Nephron progenitor cell (in vitro differentiated cells): ENCODE measurements around the gene ELF1.

Source experiments
- DNase-seq: peaks from one replicate; pipeline ENCODE4 v3.0.0; 2021
- H3K27ac Mint-ChIP-seq: 2 replicates; pipeline ENCODE4 v1.8.0; 2021; ENCODE audit warnings: mild to moderate bottlenecking, moderate library complexity, mixed read lengths
- H3K27me3 Mint-ChIP-seq: 2 replicates; pipeline ENCODE4 v1.8.0; 2021; ENCODE audit warnings: mild to moderate bottlenecking, low read depth, mixed read lengths; ENCODE audit not compliant: poor library complexity
- H3K36me3 Mint-ChIP-seq: 2 replicates; pipeline ENCODE4 v1.8.0; 2021; ENCODE audit warnings: low read depth, mixed read lengths
- H3K4me1 Mint-ChIP-seq: 2 replicates; pipeline ENCODE4 v1.8.0; 2021; ENCODE audit warnings: mixed read lengths
- H3K4me3 Mint-ChIP-seq: 2 replicates; pipeline ENCODE4 v1.8.0; 2021; ENCODE audit warnings: mild to moderate bottlenecking, moderate library complexity, mixed read lengths
- H3K9me3 Mint-ChIP-seq: 2 replicates; pipeline ENCODE4 v1.8.0; 2021; ENCODE audit warnings: mild to moderate bottlenecking, moderate library complexity, mixed read lengths
- TF ChIP-seq, protein P1 (sequence below): fragments of 200-600 bp; sonication (generic); IDR thresholded peaks from 2 replicates; pipeline ENCODE4 v1.5.0; 2021; ENCODE audit warnings: antibody characterized with exemption

The ELF1 gene

DNA sequence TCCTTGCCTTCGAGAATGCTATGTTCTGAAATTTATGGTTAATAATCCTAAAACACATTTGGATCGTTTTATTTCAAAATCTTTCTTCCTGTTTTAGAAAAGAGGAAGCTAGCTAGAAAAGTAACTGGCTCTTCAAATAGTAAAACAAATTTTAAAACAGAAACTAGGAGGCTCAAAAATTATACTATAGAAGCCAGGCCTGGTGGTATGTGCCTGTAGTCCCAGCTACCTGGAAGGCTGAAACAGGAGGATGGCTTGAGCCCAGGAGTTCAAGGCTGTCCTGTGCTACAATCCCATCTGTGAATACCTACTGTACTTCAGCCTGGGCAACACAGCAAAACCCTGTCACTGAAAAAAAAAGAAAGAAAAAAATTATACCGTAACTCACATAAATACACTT lies 57.9 kb downstream of the ELF1 start:
- no peak for DNase-seq
- no peaks in the 10 kb centered on the region for H3K27me3 Mint-ChIP-seq
- peaks cover 24% of the 10 kb centered on the region for H3K9me3 Mint-ChIP-seq
- peaks cover 28% of the 10 kb centered on the region for H3K36me3 Mint-ChIP-seq
- H3K4me1 Mint-ChIP-seq = no peaks in the 10 kb centered on the region
- no peak overlapping the region for H3K27ac Mint-ChIP-seq
- no peak overlapping the region for H3K4me3 Mint-ChIP-seq
- TF ChIP-seq, protein P1, sequence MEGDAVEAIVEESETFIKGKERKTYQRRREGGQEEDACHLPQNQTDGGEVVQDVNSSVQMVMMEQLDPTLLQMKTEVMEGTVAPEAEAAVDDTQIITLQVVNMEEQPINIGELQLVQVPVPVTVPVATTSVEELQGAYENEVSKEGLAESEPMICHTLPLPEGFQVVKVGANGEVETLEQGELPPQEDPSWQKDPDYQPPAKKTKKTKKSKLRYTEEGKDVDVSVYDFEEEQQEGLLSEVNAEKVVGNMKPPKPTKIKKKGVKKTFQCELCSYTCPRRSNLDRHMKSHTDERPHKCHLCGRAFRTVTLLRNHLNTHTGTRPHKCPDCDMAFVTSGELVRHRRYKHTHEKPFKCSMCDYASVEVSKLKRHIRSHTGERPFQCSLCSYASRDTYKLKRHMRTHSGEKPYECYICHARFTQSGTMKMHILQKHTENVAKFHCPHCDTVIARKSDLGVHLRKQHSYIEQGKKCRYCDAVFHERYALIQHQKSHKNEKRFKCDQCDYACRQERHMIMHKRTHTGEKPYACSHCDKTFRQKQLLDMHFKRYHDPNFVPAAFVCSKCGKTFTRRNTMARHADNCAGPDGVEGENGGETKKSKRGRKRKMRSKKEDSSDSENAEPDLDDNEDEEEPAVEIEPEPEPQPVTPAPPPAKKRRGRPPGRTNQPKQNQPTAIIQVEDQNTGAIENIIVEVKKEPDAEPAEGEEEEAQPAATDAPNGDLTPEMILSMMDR = no peak

DNA sequence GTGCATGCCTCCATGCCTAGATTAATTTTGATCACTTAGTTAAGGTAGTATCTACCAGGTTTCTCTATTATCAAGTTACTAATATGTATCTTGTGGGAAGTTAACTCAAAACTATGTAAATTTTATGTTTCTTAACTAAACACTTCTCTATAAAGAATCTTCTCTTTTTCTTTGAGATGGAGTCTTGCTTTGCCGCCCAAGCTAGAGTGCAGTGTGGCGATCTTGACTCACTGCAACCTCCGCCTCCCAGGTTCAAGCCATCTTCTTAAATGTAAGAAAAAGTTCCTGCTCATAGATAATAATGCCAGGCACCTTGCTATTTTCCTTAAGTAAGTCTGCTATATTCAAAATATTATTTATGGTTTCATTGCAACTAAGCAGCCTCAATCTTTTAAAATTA lies 58.4 kb downstream of the ELF1 start:
- Mint-ChIP-seq H3K9me3 (peaks cover 26% of the 10 kb centered on the region), H3K27me3 (no peaks in the 10 kb centered on the region), H3K36me3 (peaks cover 32% of the 10 kb centered on the region), H3K4me1 (no peaks in the 10 kb centered on the region), H3K27ac (no peak overlapping the region), H3K4me3 (no peak overlapping the region)
- no peak for DNase-seq
- TF ChIP-seq, protein P1 = no peak

DNA sequence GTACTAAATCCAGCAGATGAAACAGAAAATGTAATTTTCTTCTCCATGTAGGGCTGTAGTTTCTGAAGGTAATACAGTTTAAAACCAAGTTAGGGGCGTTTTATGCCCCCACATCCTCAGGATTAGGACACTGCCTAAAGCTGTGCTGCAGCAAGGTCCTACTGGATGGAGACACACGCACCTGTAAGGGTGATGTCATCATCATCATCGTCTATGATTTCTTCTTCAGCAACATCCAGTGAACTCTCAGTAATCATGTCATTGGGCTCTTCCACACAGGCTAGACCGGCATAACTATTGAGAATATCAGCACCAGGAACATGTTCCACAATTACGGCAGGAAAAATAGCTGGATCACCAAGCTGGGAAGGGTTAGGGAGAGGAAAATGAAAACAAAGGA lies 60.5 kb downstream of the ELF1 start:
- TF ChIP-seq, protein P1 = no peak
- Mint-ChIP-seq H3K27ac (no peak overlapping the region), H3K9me3 (peaks cover 34% of the 10 kb centered on the region), H3K27me3 (no peaks in the 10 kb centered on the region), H3K4me3 (no peak overlapping the region), H3K4me1 (no peaks in the 10 kb centered on the region), H3K36me3 (peaks cover 39% of the 10 kb centered on the region)
- no peak for DNase-seq

DNA sequence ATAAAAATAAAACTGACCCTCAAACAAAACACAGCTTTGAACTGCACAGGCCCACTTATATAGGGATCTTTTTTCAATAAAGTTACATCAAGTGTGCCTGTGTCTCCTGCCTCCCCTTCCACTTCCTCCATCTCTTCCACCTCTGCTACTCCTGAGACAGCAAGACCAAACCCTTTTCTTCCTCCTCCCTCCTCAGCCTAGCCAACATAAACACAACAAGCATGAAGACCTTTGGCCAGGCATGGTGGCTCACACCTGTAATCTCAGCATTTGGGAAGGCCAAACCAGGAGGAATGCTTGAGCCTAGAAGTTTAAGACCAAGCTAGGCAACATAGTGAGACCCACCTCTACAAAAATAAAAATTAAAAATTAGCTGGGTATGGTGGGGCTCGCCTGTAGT lies 72.6 kb downstream of the ELF1 start:
- no peaks in the 10 kb centered on the region for H3K27me3 Mint-ChIP-seq
- TF ChIP-seq, protein P1 = no peak
- no peaks in the 10 kb centered on the region for H3K4me1 Mint-ChIP-seq
- DNase-seq = no peak
- H3K4me3 Mint-ChIP-seq = no peak overlapping the region
- H3K9me3 Mint-ChIP-seq = no peaks in the 10 kb centered on the region
- H3K27ac Mint-ChIP-seq = no peak overlapping the region
- peaks cover 31% of the 10 kb centered on the region for H3K36me3 Mint-ChIP-seq

DNA sequence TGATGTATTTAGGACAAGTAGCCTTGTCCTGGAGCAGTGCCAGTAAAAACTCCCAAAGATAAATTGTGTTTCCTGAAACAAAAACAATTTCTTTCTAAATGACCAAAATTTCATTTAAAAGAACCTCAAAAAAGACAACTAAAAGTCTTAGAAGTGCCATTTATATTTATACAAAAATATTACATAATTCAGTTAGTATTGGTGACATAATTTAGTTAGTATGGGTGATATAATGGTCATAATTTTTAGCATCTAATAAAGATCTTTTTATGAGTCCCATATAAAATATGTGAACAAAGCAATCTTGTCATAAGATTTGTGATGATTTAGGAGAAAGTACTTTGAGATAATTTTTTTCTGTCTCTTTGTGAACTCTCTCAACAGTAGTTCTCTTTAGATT lies 76.0 kb downstream of the ELF1 start:
- no peak overlapping the region for H3K27ac Mint-ChIP-seq
- H3K36me3 Mint-ChIP-seq = peaks cover 33% of the 10 kb centered on the region

DNA sequence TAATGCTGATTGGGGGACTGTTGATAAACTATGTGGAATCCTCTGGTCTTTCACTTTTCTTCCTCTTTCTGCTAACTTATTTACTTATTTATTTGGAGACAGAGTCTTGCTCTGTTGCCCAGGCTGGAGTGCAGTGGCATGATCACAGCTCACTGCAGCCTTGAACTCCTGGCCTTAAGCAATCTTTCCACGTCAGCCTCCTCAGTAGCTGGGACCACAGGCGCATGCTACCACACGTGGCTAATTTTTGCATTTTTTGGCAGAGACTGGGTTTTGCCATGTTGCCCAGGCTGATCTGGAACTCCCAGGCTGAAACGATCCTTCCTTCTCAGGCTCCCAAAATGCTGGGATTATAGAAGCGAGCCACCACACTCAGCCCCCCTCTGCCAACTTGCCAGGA lies 77.5 kb downstream of the ELF1 start:
- H3K4me1 Mint-ChIP-seq = no peaks in the 10 kb centered on the region
- no peak overlapping the region for H3K27ac Mint-ChIP-seq
- H3K4me3 Mint-ChIP-seq = no peak overlapping the region
- H3K27me3 Mint-ChIP-seq = no peaks in the 10 kb centered on the region
- H3K9me3 Mint-ChIP-seq = no peaks in the 10 kb centered on the region
- TF ChIP-seq, protein P1 = no peak
- peaks cover 30% of the 10 kb centered on the region for H3K36me3 Mint-ChIP-seq
- DNase-seq = no peak

More for the DNA sequence above, 76.0 kb downstream of the ELF1 start:
- Mint-ChIP-seq H3K4me3 (no peak overlapping the region), H3K4me1 (no peaks in the 10 kb centered on the region), H3K27me3 (no peaks in the 10 kb centered on the region), H3K9me3 (no peaks in the 10 kb centered on the region)
- TF ChIP-seq, protein P1 = no peak
- no peak for DNase-seq
